Rectal smooth muscle tissue (tissue), 1 donor: ENCODE measurements around the gene IQCH.
"Not testable (repeated sequence)": the region's sequence is repeated elsewhere in the genome, so short reads cannot be mapped to it uniquely, and the experiment has no call there.

Experiments
- H3K27ac ChIP-seq: one replicate; pipeline ENCODE4 v1.7.0; 2013; ENCODE audit warnings: low read depth, low read length, inconsistent platforms
- H3K27me3 ChIP-seq: one replicate; pipeline ENCODE4 v1.7.0; 2013; ENCODE audit warnings: low read length; ENCODE audit not compliant: control insufficient read depth, insufficient read depth
- H3K36me3 ChIP-seq: one replicate; pipeline ENCODE4 v1.7.0; 2013; ENCODE audit warnings: low read length; ENCODE audit not compliant: control insufficient read depth, insufficient read depth
- H3K4me1 ChIP-seq: one replicate; pipeline ENCODE4 v1.7.0; 2013; ENCODE audit warnings: low read length; ENCODE audit not compliant: control insufficient read depth, insufficient read depth
- H3K4me3 ChIP-seq: one replicate; pipeline ENCODE4 v1.7.0; 2013; ENCODE audit warnings: low read length
- H3K9ac ChIP-seq: one replicate; pipeline ENCODE4 v1.7.0; 2013; ENCODE audit warnings: low read length

IQCH gene

DNA sequence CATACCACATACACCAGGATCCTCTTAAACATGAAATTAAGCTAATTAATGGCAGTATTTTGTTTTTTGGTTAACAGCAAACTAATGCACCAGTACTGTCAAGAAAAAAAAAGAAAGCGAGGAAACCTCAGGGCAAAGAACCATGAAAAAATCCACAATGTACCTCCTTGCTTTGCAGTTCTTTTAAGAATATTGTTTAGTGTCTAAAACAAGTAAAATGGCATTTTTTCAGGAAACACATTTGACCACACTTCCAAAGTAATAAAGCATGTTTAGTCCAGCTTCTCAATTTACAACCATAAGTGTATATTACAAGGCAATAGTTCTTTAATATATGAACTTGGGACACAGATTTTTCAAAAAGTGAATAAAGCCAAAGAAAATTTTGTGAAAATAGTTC, 26.7 kb upstream of the IQCH start:
- Histone ChIP-seq H3K4me1 (no peaks in the 10 kb centered on the region), H3K4me3 (no peak overlapping the region), H3K27ac (no peak overlapping the region), H3K36me3 (peaks cover 2% of the 10 kb centered on the region), H3K9ac (no peak overlapping the region), H3K27me3 (no peaks in the 10 kb centered on the region)

DNA sequence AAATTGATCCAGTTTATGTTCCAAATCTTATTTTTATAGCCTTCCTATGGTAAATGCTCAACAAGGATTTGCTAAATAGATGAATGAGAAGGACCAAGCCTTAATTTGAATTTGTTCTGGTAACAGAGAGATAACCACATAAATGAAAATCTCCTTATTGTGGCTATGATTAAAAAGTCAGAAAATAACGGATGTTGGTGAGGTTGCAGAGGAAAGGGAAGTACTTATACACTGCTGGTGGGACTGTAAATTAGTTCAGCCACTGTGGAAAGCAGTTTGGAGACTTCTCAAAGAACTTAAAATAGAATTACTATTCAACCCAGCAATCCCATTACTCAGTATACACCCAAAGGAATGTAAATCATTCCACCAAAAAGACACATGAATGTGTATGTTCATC, 26.3 kb upstream of the IQCH start:
- Histone ChIP-seq H3K4me1 (no peaks in the 10 kb centered on the region), H3K36me3 (peaks cover 2% of the 10 kb centered on the region), H3K27me3 (no peaks in the 10 kb centered on the region), H3K27ac (no peak overlapping the region), H3K4me3 (no peak overlapping the region), H3K9ac (no peak overlapping the region)

DNA sequence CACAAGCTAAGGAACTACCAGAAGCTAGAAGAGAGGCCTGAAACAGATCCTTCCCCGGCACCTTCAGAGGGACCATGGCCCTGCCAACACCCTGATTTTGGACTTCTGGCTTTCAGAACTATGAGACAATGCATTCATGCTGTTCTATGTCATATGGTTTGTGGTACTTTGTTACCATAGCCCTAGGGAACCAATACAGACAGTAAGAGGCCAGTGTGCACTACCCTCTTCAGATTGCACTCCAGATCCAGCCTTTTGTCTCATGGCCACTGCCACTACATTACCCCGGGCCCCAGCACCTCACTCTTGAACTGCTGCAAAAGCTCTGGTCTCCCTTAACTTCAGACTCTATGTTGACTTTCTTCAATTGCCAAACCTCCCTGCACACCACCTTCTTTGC, 24.1 kb upstream of the IQCH start:
- Histone ChIP-seq H3K36me3 (peaks cover 2% of the 10 kb centered on the region), H3K9ac (no peak overlapping the region)

DNA sequence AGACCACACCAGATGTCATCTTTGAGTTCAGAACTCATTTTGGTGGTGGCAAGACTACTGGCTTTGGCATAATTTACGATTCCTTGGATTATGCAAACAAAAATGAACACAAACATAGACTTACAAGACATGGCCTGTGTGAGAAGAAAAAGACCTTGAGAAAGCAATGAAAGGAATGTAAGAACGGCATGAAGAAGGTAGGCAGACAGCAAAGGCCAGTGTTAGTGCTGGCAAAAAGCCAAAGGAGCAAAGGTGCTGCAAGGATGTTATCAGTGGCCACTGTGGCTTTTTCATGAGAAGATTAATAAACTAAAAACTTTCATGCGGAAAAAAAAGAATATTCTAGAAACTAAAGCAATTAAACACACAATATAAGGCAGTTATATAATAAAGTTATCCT, 22.0 kb upstream of the IQCH start:
- Histone ChIP-seq H3K4me3 (no peak overlapping the region), H3K36me3 (peaks cover 2% of the 10 kb centered on the region), H3K27me3 (no peaks in the 10 kb centered on the region)

More for the DNA sequence above, 24.1 kb upstream of the IQCH start:
- Histone ChIP-seq H3K4me1 (no peaks in the 10 kb centered on the region), H3K4me3 (no peak overlapping the region), H3K27ac (no peak overlapping the region), H3K27me3 (no peaks in the 10 kb centered on the region)

DNA sequence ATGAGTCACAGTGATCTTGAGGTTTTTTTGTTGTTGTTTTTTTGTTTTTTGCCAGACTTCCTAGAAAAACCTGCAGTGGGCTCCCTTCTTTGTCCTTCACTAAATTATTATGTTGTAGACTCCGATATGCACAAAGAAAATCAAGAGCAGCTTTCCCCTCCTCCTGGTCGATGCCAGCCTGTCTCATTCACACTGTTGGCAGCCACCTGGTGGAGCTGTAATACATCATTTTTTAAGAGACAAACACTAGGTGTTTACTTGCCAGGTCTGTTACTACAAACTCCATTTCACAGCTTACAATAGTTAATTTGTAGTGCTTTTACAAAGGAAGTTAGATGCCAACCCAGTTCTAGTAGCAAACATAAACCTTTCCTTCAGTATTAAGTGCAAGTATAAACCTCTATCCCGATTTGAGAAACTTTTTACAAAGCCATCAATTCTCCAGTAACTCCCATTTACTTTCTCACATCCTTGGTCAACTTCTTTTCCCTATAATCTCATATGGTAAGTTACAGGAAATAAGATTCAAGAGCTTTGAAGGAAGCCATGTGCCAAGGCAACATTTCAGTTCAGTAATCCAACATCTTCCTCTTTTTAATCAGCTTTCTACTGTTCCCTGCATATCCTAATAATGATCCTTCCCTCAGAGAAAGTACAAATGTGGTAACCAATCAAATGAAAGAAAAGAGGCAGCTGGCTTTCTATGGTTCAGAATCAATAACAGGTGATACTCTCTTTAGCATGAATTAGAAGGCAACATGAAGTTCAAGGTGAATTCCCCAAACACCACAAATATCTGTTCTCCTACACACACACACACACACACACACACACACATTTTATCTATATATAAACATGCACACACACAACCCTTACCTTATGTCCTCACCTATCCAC, 14.1 kb upstream of the IQCH start:
- H3K27ac ChIP-seq, result no peak overlapping the region

More for the DNA sequence above, 22.0 kb upstream of the IQCH start:
- Histone ChIP-seq H3K4me1 (no peaks in the 10 kb centered on the region), H3K27ac (no peak overlapping the region), H3K9ac (no peak overlapping the region)

DNA sequence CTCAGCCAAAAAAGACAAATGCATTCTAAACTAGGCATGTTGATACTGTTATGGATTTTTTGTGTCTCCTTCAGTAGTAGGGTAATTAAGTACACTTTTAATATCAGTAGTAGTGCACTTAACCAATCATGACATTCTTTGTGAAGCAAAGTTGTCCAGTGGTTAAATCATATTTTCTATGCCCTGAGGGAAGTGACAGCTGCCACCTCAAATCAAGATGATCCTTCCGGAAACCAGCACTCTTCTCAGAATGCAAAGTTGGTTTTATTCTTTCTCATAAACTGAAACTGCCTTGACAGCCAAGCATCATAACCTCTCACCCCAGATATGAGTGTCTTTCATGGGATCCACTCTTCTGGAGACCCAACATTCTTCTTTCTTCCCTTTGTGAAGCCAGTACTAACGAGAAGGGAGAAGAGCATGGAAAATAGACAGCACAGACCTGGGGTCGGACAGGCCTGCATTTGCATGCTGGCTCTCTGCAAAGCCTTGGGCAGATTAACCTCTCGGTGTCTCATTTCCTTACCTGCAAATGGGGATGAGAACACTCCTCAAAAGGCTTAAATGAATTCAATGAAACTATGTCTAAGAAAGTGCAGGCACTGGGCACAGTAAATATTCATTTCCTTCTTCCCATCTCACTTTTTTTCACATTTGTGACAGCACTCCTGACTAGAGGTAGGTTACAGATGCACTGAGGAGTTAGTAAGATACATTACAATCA, 13.3 kb upstream of the IQCH start:
- Histone ChIP-seq H3K4me3 (no peak overlapping the region), H3K27ac (no peak overlapping the region), H3K27me3 (no peaks in the 10 kb centered on the region)

More for the DNA sequence above, 14.1 kb upstream of the IQCH start:
- Histone ChIP-seq H3K9ac (no peak overlapping the region), H3K4me3 (no peak overlapping the region), H3K27me3 (no peaks in the 10 kb centered on the region), H3K36me3 (no peaks in the 10 kb centered on the region), H3K4me1 (no peaks in the 10 kb centered on the region)

DNA sequence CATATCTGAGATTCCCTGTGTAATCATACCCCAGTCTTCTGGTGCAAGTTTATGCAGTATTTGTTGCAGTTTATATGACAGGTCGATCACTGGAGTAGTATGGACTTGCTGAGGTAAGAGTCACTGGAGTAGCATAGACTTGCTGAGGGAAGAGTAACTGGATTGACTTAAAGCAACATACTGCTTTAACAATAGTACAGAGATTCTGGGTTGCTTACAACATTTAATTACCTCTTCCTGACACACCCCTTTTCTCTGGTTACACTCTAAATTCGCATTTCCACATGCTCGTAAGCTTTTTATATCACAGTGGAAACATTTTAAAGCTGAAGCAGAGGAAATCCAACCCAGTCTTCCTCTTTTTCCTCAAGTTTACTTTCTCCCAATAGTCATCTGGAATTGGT, 11.9 kb upstream of the IQCH start:
- Histone ChIP-seq H3K36me3 (no peaks in the 10 kb centered on the region), H3K27me3 (no peaks in the 10 kb centered on the region), H3K27ac (no peak overlapping the region), H3K4me1 (no peaks in the 10 kb centered on the region), H3K4me3 (no peak overlapping the region), H3K9ac (no peak overlapping the region)

More for the DNA sequence above, 13.3 kb upstream of the IQCH start:
- no peak overlapping the region for H3K9ac ChIP-seq
- H3K36me3 ChIP-seq, result no peaks in the 10 kb centered on the region
- no peaks in the 10 kb centered on the region for H3K4me1 ChIP-seq

DNA sequence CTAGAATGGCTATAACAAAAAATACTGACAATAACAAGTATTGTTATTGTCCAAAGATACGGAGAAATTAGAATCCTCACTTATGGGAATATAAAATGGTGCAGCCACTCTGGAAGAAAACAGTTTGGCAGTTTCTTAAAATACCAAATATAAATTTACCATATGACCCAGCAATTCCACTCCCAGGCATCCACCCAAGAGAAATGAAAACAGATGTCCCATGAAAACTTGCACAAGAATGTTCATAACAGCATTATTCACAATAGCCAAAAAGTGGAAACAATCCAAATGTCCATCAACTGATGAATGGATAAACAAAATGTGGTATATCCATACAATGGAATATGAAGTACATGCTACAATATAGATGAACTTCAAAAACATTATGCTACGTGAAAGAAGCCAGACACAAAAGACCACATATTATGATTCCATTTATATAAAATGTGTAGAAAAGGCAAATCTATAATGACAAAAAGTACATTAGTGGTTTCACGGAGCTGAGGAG, 9.6 kb upstream of the IQCH start:
- H3K4me3 ChIP-seq, result no peak overlapping the region
- H3K27ac ChIP-seq, result no peak overlapping the region
- H3K36me3 ChIP-seq, result no peaks in the 10 kb centered on the region
- no peak overlapping the region for H3K9ac ChIP-seq
- no peaks in the 10 kb centered on the region for H3K4me1 ChIP-seq
- H3K27me3 ChIP-seq, result no peaks in the 10 kb centered on the region

DNA sequence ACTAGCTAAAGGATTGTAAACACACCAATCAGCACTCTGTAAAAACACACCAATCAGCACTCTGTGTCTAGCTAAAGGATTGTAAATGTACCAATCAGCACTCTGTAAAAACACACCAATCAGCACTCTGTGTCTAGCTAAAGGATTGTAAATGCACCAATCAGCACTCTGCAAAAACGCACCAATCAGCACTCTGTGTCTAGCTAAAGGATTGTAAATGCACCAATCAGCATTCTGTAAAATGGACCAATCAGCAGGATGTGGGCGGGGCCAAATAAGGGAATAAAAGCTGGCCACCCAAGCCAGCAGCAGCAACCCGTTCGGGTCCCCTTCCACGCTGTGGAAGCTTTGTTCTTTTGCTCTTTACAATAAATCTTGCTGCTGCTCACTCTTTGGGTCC, 8.0 kb upstream of the IQCH start:
- not testable (repeated sequence) for H3K27me3 ChIP-seq, H3K4me1 ChIP-seq

DNA sequence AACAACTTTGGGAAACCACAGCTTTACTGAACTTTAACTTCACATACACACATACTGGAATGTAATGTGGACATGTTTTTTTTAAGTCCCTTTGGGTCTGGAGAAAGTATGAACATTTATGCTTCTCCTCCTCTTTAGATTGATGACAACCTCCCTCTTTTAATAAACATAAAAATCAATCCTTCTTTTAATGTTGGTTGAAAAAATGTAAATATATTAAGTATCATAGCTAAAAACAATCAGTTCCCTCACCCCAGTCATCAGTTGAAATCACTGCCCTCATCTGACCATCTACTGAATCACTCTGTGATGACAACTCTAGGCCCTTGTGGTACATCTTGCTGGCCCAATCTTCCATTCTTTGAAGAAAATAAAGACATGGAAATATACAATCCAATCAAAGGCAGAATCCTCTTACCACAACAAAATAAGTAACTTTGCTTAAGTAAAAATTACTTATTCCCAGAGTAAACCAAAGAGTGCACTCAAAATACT, 6.5 kb upstream of the IQCH start:
- Histone ChIP-seq H3K36me3 (no peaks in the 10 kb centered on the region), H3K9ac (no peak overlapping the region), H3K27ac (no peak overlapping the region), H3K4me1 (no peaks in the 10 kb centered on the region), H3K4me3 (no peak overlapping the region), H3K27me3 (no peaks in the 10 kb centered on the region)

More for the DNA sequence above, 8.0 kb upstream of the IQCH start:
- not testable (repeated sequence) for H3K36me3 ChIP-seq, H3K27ac ChIP-seq, H3K9ac ChIP-seq, H3K4me3 ChIP-seq

DNA sequence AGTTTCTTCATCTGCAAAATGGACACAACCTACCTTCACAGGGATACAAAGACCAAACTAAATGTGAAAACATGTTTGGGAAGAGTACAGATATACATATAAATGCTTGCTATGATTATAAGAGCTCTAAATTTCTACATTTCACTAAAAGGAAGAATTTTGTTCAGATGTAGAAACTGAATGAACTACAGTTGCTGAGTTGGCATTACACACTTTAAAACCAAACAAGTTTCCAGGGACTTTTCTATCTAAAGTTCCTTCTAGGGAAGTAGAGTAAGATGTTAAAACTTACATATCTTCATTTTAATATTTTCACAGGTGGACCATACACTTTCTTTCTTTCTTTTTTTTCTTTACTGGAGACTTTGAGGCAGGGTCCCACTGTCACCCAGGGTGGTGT, 4.8 kb upstream of the IQCH start:
- Histone ChIP-seq H3K4me3 (no peak overlapping the region), H3K9ac (no peak overlapping the region), H3K4me1 (no peaks in the 10 kb centered on the region), H3K27me3 (no peaks in the 10 kb centered on the region), H3K36me3 (no peaks in the 10 kb centered on the region), H3K27ac (no peak overlapping the region)

DNA sequence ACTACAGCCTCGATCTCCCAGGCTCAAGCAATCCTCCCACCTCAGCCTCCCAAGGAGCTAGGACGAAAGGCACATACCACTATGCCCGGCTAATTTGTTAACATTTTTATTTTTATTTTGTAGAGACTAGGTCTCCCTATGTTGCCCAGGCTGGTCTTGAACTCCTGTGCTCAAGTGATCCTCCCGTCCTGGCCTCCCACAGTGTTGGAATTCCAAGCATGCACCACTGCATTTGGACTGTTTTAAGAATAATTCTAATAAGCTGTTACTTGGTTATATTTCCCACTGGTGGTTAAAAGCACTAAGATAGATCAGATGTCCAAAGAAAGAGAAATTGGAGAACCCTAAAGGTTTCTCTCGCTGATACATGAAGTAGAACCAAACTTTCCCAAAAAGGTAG, 3.3 kb upstream of the IQCH start:
- no peaks in the 10 kb centered on the region for H3K4me1 ChIP-seq

More for the DNA sequence above, 3.3 kb upstream of the IQCH start:
- no peaks in the 10 kb centered on the region for H3K36me3 ChIP-seq
- H3K27me3 ChIP-seq, result no peaks in the 10 kb centered on the region
- H3K27ac ChIP-seq, result no peak overlapping the region
- H3K4me3 ChIP-seq, result no peak overlapping the region
- H3K9ac ChIP-seq, result no peak overlapping the region
